ENCODE measurements around the gene DENND1A.
"Not testable (repeated sequence)": the region's sequence is repeated elsewhere in the genome, so short reads cannot be mapped to it uniquely, and the experiment has no call there.

The DENND1A gene

DNA sequence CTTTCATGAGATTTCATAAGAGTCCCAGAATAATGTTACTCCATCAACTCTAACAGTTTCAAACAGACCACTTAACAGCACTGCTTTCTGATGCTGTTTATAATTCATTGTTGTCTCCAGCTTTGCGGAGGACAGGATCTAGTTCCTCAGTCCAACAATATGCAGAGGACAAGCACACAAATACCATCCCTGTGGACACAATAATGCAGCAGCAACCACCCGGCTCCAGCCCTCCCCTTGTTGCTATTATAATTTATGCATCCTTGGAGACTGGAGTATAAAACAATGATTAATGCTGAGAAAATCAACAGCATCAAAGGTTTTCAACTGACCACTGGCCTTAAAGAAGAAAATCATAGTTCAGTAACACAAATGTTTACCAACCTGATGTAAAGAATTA lies 108.3 kb downstream of the DENND1A start:
- DNase-seq (ENCODE audit: low spot score): no peak

- no peak for DNase-seq (ENCODE audit: low spot score)
These were observed 109.8 kb downstream of the DENND1A start for GRCh38 chr9:123820139-123820538.

GRCh38 chr9:123816817-123817472 lies 113.0 kb downstream of the DENND1A start:
- DNase-seq (ENCODE audit: low spot score): no peak

GRCh38 chr9:123815856-123816255 lies 114.1 kb downstream of the DENND1A start:
- DNase-seq (ENCODE audit: low spot score): not testable (repeated sequence)

GRCh38 chr9:123814496-123814895 lies 115.4 kb downstream of the DENND1A start:
- DNase-seq (ENCODE audit: low spot score): no peak

GRCh38 chr9:123812984-123813383 lies 116.9 kb downstream of the DENND1A start:
- DNase-seq (ENCODE audit: low spot score): no peak

DNA sequence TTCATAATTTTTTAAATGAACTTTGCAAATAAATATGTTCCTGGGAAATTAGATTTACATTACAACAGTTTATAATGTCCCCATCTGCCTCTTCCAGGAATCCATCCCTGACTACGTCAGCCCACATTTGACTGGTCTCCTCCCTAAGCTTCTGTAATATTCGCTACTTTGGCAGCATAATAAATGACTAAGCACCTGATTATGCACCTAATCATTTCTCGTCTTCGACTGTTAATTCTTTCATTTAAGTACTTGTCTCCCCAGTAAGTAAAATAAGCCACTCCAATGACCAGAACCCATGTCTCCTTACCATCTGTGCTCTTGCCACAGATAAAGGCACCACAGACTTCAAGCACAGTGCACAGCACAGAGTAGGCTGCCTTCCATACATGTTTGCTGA lies 122.7 kb downstream of the DENND1A start:
- no peak for DNase-seq (ENCODE audit: low spot score)

GRCh38 chr9:123806829-123807228 lies 123.1 kb downstream of the DENND1A start:
- no peak for DNase-seq (ENCODE audit: low spot score)

- DNase-seq (ENCODE audit: low spot score): no peak
These were observed 131.7 kb downstream of the DENND1A start for GRCh38 chr9:123798195-123798594.

GRCh38 chr9:123796618-123797484 lies 133.1 kb downstream of the DENND1A start:
- DNase-seq (ENCODE audit: low spot score): no peak

DNA sequence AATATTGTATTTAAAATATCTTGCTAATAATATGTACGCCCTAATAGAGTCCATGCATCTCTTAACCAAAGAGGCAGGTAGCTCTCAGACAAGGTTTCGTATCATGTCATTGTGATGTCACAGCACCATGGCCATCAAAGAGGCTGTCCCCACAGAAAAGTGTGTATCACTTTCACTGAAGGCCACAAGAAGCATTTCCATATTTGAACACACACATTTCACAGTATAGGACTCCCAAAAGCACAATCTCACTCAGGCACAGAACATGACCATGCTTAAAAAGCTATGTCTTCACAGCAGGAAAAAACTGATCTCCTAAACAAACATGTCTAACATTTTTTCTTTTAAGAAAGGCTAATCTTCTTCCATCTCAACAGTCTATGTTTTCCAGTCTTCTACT lies 133.8 kb downstream of the DENND1A start:
- no peak for DNase-seq (ENCODE audit: low spot score)

DNA sequence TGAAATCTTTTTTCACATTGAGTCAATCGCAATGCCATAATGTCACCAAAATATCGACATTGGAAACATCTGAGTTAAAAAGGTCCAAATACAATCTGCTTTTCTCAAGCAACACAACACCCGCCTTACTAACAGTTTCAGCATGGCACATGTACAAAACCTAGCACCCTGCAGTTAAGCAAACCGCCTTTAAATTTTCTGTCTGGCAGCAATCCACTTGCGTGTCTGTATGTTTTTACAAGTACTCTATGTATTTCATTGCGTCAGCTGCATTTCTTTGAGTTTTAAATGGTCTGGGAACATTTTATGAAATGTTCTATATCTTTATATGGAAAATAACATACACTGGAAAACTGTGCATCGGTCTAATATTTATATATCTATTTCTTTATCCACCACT lies 134.6 kb downstream of the DENND1A start:
- DNase-seq (ENCODE audit: low spot score): no peak

GRCh38 chr9:123792501-123792900 lies 137.4 kb downstream of the DENND1A start:
- no peak for DNase-seq (ENCODE audit: low spot score)

- no peak for DNase-seq (ENCODE audit: low spot score)
These were observed 140.2 kb downstream of the DENND1A start for GRCh38 chr9:123789554-123790292.

DNA sequence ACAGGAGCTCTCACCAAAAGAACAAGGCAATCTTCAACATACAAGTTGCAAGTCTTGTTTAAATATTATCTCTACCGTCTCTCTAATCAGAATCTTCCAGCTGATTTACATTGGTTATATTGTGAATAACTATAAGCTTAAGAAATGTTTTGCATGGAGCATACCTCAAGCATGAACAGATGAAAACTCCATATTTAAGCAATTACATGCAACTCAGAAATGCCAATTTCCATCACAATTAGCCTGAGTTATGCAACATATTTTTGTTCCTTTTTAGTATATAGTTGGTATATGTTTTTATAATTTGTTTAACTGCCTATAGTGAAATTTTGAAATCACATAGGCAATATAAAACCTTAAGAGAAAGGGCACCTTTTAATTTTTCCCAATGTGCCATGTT lies 142.5 kb downstream of the DENND1A start:
- no peak for DNase-seq (ENCODE audit: low spot score)

- no peak for DNase-seq (ENCODE audit: low spot score)
These were observed 145.4 kb downstream of the DENND1A start for GRCh38 chr9:123784518-123784917.

- DNase-seq (ENCODE audit: low spot score): no peak
These were observed 151.6 kb downstream of the DENND1A start for GRCh38 chr9:123778232-123778902.

GRCh38 chr9:123776708-123777537 lies 153.0 kb downstream of the DENND1A start:
- DNase-seq (ENCODE audit: low spot score): no peak

GRCh38 chr9:123775289-123776284 lies 154.3 kb downstream of the DENND1A start:
- no peak for DNase-seq (ENCODE audit: low spot score)

- DNase-seq (ENCODE audit: low spot score): no peak
These were observed 156.1 kb downstream of the DENND1A start for GRCh38 chr9:123773783-123774182.
